GM23338 (cell line): ENCODE measurements around the gene UQCC5. TPM values are rescaled to one million over a fixed set of nuclear protein-coding genes. Genes with fewer than 3 reads are reported as not detected.

Experiments used
- ATAC-seq: fragments of 200-7000 bp; cut with Tn5 transposase; 3 replicates; pipeline ENCODE4 v1.9.1; 2020
- DNase-seq: peaks from one replicate; pipeline ENCODE4 v3.0.0-alpha.2; 2015; ENCODE audit warnings: low spot score
- H2AFZ ChIP-seq: fragments of 200-600 bp; sonication (generic); 2 replicates; pipeline ENCODE4 v1.8.0; 2016; ENCODE audit warnings: antibody characterized with exemption, mild to moderate bottlenecking, moderate library complexity
- H3F3A ChIP-seq: fragments of 200-600 bp; sonication (generic); replicated peaks from 2 replicates; pipeline ENCODE4 v1.8.0; 2017; ENCODE audit warnings: antibody characterized with exemption, mixed run types, low read depth
- H3K27ac ChIP-seq: fragments of 200-600 bp; sonication (generic); 2 replicates; pipeline ENCODE4 v1.6.1; 2016; ENCODE audit warnings: low read depth
- H3K27me3 ChIP-seq: fragments of 200-600 bp; sonication (generic); 2 replicates; pipeline ENCODE4 v1.8.0; 2016; ENCODE audit warnings: mild to moderate bottlenecking, mixed run types, moderate library complexity; ENCODE audit not compliant: insufficient read depth
- H3K36me3 ChIP-seq: fragments of 200-600 bp; sonication (generic); 2 replicates; pipeline ENCODE4 v1.8.0; 2016; ENCODE audit warnings: mild to moderate bottlenecking; ENCODE audit not compliant: insufficient read depth
- H3K4me1 ChIP-seq: fragments of 200-600 bp; sonication (generic); 2 replicates; pipeline ENCODE4 v1.8.0; 2016; ENCODE audit warnings: mild to moderate bottlenecking, moderate library complexity; ENCODE audit not compliant: insufficient read depth
- H3K4me2 ChIP-seq: fragments of 200-600 bp; sonication (generic); 2 replicates; pipeline ENCODE4 v1.7.1; 2017; ENCODE audit warnings: mixed run types
- H3K4me3 ChIP-seq: fragments of 200-600 bp; sonication (generic); 2 replicates; pipeline ENCODE4 v1.6.1; 2016; ENCODE audit warnings: mixed run types
- H3K79me2 ChIP-seq: fragments of 200-600 bp; sonication (generic); replicated peaks from 2 replicates; pipeline ENCODE4 v1.8.0; 2017; ENCODE audit warnings: mild to moderate bottlenecking; ENCODE audit not compliant: insufficient read depth
- H3K9me2 ChIP-seq: fragments of 200-600 bp; sonication (generic); 2 replicates; pipeline ENCODE4 v1.8.0; 2017; ENCODE audit not compliant: insufficient read depth
- H4K20me1 ChIP-seq: fragments of 200-600 bp; sonication (generic); replicated peaks from 2 replicates; pipeline ENCODE4 v1.8.0; 2017; ENCODE audit warnings: mild to moderate bottlenecking; ENCODE audit not compliant: insufficient read depth
- H3K27ac Mint-ChIP-seq: 2 replicates; pipeline ENCODE4 v1.8.0; 2020; ENCODE audit warnings: inconsistent platforms, mild to moderate bottlenecking, moderate library complexity, mixed read lengths
- H3K27me3 Mint-ChIP-seq: 3 replicates; pipeline ENCODE4 v1.8.0; 2022; ENCODE audit warnings: low read depth, mild to moderate bottlenecking, moderate library complexity, mixed read lengths, inconsistent platforms; ENCODE audit not compliant: insufficient read depth, poor library complexity
- H3K36me3 Mint-ChIP-seq: 3 replicates; pipeline ENCODE4 v1.8.0; 2021; ENCODE audit warnings: low read depth, mild to moderate bottlenecking, inconsistent platforms, moderate library complexity, mixed read lengths
- H3K4me1 Mint-ChIP-seq: 3 replicates; pipeline ENCODE4 v1.8.0; 2020; ENCODE audit warnings: mild to moderate bottlenecking, inconsistent platforms, mixed read lengths
- H3K4me3 Mint-ChIP-seq: 3 replicates; pipeline ENCODE4 v1.8.0; 2021; ENCODE audit warnings: moderate library complexity, mild to moderate bottlenecking, inconsistent platforms, mixed read lengths
- H3K9me3 Mint-ChIP-seq: 3 replicates; pipeline ENCODE4 v1.8.0; 2020; ENCODE audit warnings: moderate library complexity, mild to moderate bottlenecking, inconsistent platforms, mixed read lengths
- CTCF ChIP-seq, 2 experiments: fragments of 200-600 bp in 1 of 2; sonication (generic) in 1 of 2; conservative IDR thresholded peaks; 2 replicates each; pipeline versions ENCODE4 v1.5.1 to v1.6.1; 2016 to 2017; ENCODE audit warnings: antibody characterized with exemption in 2 of 2, low read depth in 2 of 2, mild to moderate bottlenecking in 2 of 2, moderate library complexity in 1 of 2
- EZH2 ChIP-seq: fragments of 200-600 bp; sonication (generic); IDR thresholded peaks from one replicate; pipeline ENCODE4 v1.8.0; 2017; ENCODE audit warnings: antibody characterized with exemption, mild to moderate bottlenecking, low read depth; ENCODE audit not compliant: unreplicated experiment
- NANOG ChIP-seq: IDR thresholded peaks from 2 replicates; pipeline ENCODE4 v1.6.1; 2016; ENCODE audit warnings: antibody characterized with exemption, borderline replicate concordance
- STAT1 ChIP-seq: IDR thresholded peaks from one replicate; pipeline ENCODE4 v1.6.1; 2016; ENCODE audit warnings: antibody characterized with exemption; ENCODE audit not compliant: unreplicated experiment
- ZNF114 ChIP-seq: fragments of 250-450 bp; sonication (Bioruptor Pico); IDR thresholded peaks from 2 replicates; pipeline ENCODE4 v1.5.0; 2020; ENCODE audit warnings: mild to moderate bottlenecking, moderate library complexity
- ZNF331 ChIP-seq: fragments of 250-450 bp; sonication (Bioruptor Pico); IDR thresholded peaks from 2 replicates; pipeline ENCODE4 v1.5.0; 2020; ENCODE audit warnings: low read depth, mild to moderate bottlenecking, moderate library complexity
- polyA plus RNA-seq: library from polyadenylated mRNA; unstranded; fragments of >200 nt; fragmentation: Nextera tagmentation; extraction: Ambion mirVana; gene quantifications from 2 replicates; pipeline ENCODE4 v1.2.1, GENCODE V29; 2016
- total RNA-seq: library from RNA; depleted of rRNA; stranded (reverse); fragments of >200 nt; shearing (Covaris generic); gene quantifications from 2 replicates; pipeline ENCODE4 v1.2.3, GENCODE V29; 2014
- TF ChIP-seq, protein P1 (sequence below): IDR thresholded peaks from 2 replicates; pipeline ENCODE4 v1.6.1; 2016; ENCODE audit warnings: antibody characterized with exemption

The UQCC5 gene
- total and polyA plus RNA-seq, 2 experiments from 2014 or later = 2.6 to 156 TPM

DNA sequence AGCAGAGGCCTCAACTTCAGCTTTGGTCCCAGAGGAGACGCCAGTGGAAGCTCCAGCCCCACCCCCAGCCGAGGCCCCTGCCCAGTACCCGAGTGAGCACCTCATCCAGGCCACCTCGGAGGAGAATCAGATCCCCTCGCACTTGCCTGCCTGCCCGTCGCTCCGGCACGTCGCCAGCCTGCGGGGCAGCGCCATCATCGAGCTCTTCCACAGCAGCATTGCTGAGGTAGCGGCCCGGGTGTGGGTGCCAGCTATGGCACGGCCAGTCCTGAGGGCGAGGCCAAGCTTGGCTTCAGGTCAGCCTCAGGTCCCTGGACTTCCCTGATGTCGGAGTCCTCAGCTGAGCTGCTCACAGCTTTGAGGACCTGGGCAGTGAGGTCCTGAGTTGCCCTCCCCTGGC lies 47.0 kb upstream of the UQCC5 start:
- ATAC-seq (no peak), DNase-seq (no peak)
- Histone ChIP-seq H3K9me2 (no peaks in the 10 kb centered on the region), H4K20me1 (no peaks in the 10 kb centered on the region), H2AFZ (no peak overlapping the region), H3K36me3 (0 out of 2 replicates have a peak, but pooled peaks cover 4% of the 10 kb centered on the region), H3K4me2 (no peak overlapping the region), H3F3A (no peaks in the 10 kb centered on the region), H3K4me1 (no peaks in the 10 kb centered on the region), H3K27ac (no peak overlapping the region), H3K79me2 (no peaks in the 10 kb centered on the region), H3K27me3 (no peaks in the 10 kb centered on the region), H3K4me3 (no peak overlapping the region)
- Mint-ChIP-seq H3K27me3 (peaks cover 16% of the 10 kb centered on the region), H3K9me3 (no peaks in the 10 kb centered on the region), H3K27ac (no peak overlapping the region), H3K4me3 (no peak overlapping the region), H3K4me1 (peaks cover 6% of the 10 kb centered on the region; the same call in 2 of the 3 replicates), H3K36me3 (peaks cover 48% of the 10 kb centered on the region)
- no peak for TF ChIP-seq STAT1

DNA sequence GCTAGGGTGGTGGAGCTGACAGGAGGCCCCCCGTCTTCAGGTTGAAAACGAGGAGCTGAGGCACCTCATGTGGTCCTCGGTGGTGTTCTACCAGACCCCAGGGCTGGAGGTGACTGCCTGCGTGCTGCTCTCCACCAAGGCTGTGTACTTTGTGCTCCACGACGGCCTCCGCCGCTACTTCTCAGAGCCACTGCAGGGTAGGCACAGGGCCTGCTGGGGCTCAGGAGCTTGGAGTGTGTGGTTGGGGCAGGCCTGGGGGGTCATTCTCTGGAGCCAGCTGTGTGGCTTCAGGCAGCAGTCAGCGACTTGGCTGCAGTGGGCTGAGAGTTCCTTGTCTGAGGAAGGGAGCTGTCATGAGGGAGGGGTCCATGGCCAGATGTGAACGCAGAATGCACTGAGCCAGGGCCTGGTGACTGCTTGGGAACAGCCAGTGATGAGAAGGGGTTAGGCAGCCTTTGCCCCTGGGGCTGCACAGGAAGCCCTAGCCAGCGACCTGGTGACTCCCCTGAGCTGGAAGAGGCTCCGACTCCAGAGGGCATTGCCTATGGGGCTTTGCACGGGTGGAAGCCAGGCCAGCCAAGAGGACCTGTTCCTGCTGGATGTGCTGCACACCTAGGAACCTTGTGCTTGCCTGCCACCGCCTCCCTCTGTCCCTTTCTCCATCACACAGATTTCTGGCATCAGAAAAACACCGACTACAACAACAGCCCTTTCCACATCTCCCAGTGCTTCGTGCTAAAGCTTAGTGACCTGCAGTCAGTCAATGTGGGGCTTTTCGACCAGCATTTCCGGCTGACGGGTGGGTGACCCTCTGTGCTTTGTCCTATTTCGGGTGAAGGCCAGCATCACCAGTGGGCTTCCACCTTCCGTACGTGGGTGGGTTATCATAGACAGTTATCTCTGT lies 46.1 kb upstream of the UQCC5 start:
- H2AFZ ChIP-seq = no peak overlapping the region
- H3K27me3 ChIP-seq = no peaks in the 10 kb centered on the region
- Mint-ChIP-seq H3K9me3 (no peaks in the 10 kb centered on the region), H3K27ac (no peak overlapping the region), H3K27me3 (peaks cover 16% of the 10 kb centered on the region), H3K36me3 (peaks cover 48% of the 10 kb centered on the region), H3K4me1 (peaks cover 8% of the 10 kb centered on the region; the same call in 2 of the 3 replicates), H3K4me3 (no peak overlapping the region)
- H4K20me1 ChIP-seq = no peaks in the 10 kb centered on the region
- no peak overlapping the region for H3K4me2 ChIP-seq
- no peaks in the 10 kb centered on the region for H3K4me1 ChIP-seq
- H3K27ac ChIP-seq = no peak overlapping the region
- DNase-seq (no peak), ATAC-seq (no peak)
- H3F3A ChIP-seq = no peaks in the 10 kb centered on the region
- H3K9me2 ChIP-seq = no peaks in the 10 kb centered on the region
- H3K79me2 ChIP-seq = no peaks in the 10 kb centered on the region
- H3K4me3 ChIP-seq = no peak overlapping the region
- 0 out of 2 replicates have a peak, but pooled peaks cover 4% of the 10 kb centered on the region for H3K36me3 ChIP-seq
- TF ChIP-seq, protein P1, sequence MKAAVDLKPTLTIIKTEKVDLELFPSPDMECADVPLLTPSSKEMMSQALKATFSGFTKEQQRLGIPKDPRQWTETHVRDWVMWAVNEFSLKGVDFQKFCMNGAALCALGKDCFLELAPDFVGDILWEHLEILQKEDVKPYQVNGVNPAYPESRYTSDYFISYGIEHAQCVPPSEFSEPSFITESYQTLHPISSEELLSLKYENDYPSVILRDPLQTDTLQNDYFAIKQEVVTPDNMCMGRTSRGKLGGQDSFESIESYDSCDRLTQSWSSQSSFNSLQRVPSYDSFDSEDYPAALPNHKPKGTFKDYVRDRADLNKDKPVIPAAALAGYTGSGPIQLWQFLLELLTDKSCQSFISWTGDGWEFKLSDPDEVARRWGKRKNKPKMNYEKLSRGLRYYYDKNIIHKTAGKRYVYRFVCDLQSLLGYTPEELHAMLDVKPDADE = no peak
- no peak for TF ChIP-seq ZNF114 (CRISPR knock-in tag)
- no peak for TF ChIP-seq NANOG
- TF ChIP-seq EZH2 = no peak

DNA sequence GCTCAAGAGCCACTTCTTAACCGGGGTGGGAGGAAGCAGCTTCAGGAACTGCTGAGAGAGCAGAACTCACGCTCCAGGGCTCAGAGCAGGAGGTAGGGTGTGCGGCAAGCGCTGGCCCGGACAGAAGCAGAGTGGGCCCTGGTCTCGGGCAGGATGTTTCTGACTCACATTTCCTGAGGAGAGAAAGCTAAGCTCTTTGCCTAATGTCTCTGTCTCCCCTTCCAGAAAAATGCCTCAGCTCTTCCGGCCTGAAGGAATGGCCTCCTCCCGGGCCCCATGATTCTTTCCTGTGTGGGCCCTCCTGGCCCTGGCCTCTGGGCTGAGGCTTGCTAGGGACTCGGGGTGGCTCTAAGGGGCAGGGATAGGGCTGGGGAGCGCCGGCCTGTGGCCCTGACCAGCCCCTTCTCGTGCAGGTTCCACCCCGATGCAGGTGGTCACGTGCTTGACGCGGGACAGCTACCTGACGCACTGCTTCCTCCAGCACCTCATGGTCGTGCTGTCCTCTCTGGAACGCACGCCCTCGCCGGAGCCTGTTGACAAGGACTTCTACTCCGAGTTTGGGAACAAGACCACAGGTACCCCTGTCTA lies 45.4 kb upstream of the UQCC5 start:
- H3F3A ChIP-seq = no peaks in the 10 kb centered on the region
- no peaks in the 10 kb centered on the region for H3K4me1 ChIP-seq
- Mint-ChIP-seq H3K9me3 (no peaks in the 10 kb centered on the region), H3K27ac (no peak overlapping the region), H3K4me3 (no peak overlapping the region), H3K27me3 (peaks cover 16% of the 10 kb centered on the region), H3K4me1 (peaks cover 8% of the 10 kb centered on the region; the same call in 2 of the 3 replicates), H3K36me3 (peaks cover 40% of the 10 kb centered on the region)
- ATAC-seq (no peak), DNase-seq (no peak)
- H3K79me2 ChIP-seq = no peaks in the 10 kb centered on the region
- H3K4me3 ChIP-seq = no peak overlapping the region
- 0 out of 2 replicates have a peak, but pooled peaks cover 4% of the 10 kb centered on the region for H3K36me3 ChIP-seq
- no peaks in the 10 kb centered on the region for H4K20me1 ChIP-seq
- no peak overlapping the region for H3K27ac ChIP-seq
- no peak overlapping the region for H3K4me2 ChIP-seq
- no peak overlapping the region for H2AFZ ChIP-seq
- no peaks in the 10 kb centered on the region for H3K9me2 ChIP-seq
- no peaks in the 10 kb centered on the region for H3K27me3 ChIP-seq
- TF ChIP-seq CTCF (conservative IDR thresholded peaks at IDR 0.05; ENCODE audit: low read depth in 2 of 2) (no peak), ZNF331 (no peak), STAT1 (no peak)
